GM06990 (cell line): Measurements from ENCODE around the gene VILL.

Source experiments
- DNase-seq: peaks from one replicate; pipeline ENCODE4 v3.0.0-alpha.2; 2011; ENCODE audit not compliant: insufficient read length; ENCODE audit errors: extremely low read depth
- H3K27me3 ChIP-seq: replicated peaks from 2 replicates; pipeline ENCODE4 v1.6.0; 2011; ENCODE audit warnings: low read length; ENCODE audit not compliant: control insufficient read depth, insufficient read depth
- H3K36me3 ChIP-seq: 2 replicates; pipeline ENCODE4 v1.5.1; 2011; ENCODE audit warnings: low read length; ENCODE audit not compliant: control insufficient read depth, insufficient read depth
- H3K4me3 ChIP-seq: replicated peaks from 2 replicates; pipeline ENCODE4 v1.5.1; 2011; ENCODE audit warnings: low read depth, mild to moderate bottlenecking, control low read depth, low read length
- CTCF ChIP-seq: IDR thresholded peaks from 2 replicates; pipeline ENCODE4 v1.5.1; 2011; ENCODE audit warnings: low read length, control low read depth, mild to moderate bottlenecking, inconsistent platforms; ENCODE audit not compliant: insufficient read depth, poor library complexity, severe bottlenecking

The VILL gene

GRCh38 chr3:37944391-37944842 is 46.2 kb upstream of the VILL start:
- TF ChIP-seq CTCF = no peak
- Histone ChIP-seq H3K36me3 (no peaks in the 10 kb centered on the region), H3K27me3 (no peaks in the 10 kb centered on the region), H3K4me3 (no peak overlapping the region)
- DNase-seq = no peak

GRCh38 chr3:37945156-37945806 is 45.3 kb upstream of the VILL start:
- no peaks in the 10 kb centered on the region for H3K27me3 ChIP-seq
- DNase-seq = no peak
- H3K36me3 ChIP-seq = no peaks in the 10 kb centered on the region
- no peak for TF ChIP-seq CTCF
- H3K4me3 ChIP-seq = no peak overlapping the region

GRCh38 chr3:37945807-37946530 is 44.6 kb upstream of the VILL start:
- Histone ChIP-seq H3K27me3 (no peaks in the 10 kb centered on the region), H3K4me3 (no peak overlapping the region), H3K36me3 (no peaks in the 10 kb centered on the region)
- no peak for TF ChIP-seq CTCF
- DNase-seq = no peak

GRCh38 chr3:37946531-37946889 is 44.1 kb upstream of the VILL start:
- DNase-seq = no peak
- no peaks in the 10 kb centered on the region for H3K36me3 ChIP-seq
- no peak for TF ChIP-seq CTCF
- no peaks in the 10 kb centered on the region for H3K27me3 ChIP-seq
- no peak overlapping the region for H3K4me3 ChIP-seq

GRCh38 chr3:37949866-37950265 is 40.7 kb upstream of the VILL start:
- DNase-seq = no peak
- Histone ChIP-seq H3K36me3 (no peaks in the 10 kb centered on the region), H3K4me3 (no peak overlapping the region), H3K27me3 (no peaks in the 10 kb centered on the region)
- no peak for TF ChIP-seq CTCF
